HG03575 (cell line): ENCODE measurements around the gene MEGF11.

Source experiments
- ATAC-seq: cut with Tn5 transposase; IDR thresholded peaks from one replicate; pipeline ENCODE4 v1.9.1; 2021; ENCODE audit not compliant: unreplicated experiment, insufficient number of reproducible peaks, low FRiP score; ENCODE audit errors: extremely low read depth

The MEGF11 gene

DNA sequence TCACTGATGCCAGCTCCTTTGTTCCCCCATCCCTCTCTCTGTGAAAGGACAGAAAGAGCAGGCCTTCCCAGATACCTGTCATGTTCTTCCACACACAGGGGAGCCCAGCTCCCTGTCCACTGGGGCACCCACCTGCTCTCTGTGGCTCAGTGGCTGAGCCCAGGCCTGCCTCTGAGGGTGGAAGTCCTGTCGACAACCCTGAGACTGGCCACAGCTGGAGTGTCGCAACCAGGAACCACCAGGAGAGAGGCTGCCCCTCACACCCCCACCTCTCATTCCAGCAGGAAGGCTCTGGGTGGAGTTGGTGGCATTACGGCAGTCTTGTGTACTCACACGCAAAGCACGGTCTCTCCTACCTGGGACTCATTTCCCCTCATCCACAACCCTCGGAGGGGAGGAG is 66.3 kb downstream of the MEGF11 start:
- ATAC-seq: no peak

DNA sequence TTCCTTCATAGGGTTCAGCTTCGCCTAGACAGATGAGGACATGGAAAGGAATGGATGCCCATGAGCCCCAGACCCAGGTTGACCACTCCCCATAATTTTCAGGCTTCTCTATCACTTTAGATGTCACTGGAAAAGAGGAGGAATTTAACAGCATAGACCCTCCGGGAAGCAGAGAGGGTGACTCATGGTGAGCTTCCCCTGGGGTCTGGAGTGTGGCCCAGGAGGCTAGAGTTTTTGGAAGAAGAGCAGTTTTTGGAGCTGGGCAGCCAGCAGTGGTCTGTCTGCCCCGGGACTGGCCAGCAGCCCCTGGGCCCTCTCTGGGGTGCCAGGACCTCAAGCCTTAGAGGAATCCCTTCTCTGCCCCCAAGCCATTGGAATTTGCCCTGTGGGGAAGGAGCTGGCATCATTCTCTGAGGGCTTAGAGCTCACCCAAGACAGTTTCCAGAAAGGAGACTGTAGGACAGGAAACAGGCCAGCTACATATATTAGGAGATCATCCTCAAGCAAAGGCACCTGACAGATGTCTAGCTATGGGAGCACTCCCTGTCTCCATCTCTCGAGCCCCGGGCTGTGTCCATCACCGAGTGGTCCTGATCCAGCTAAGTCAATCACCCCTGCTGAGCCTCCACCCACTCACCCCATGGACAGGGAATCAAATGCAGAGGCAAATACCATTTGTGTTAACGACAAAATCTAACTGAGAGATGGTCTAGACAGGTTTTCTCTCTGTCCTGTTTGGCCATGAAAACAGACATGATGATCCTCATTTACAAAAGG is 67.3 kb downstream of the MEGF11 start:
- ATAC-seq: no peak

DNA sequence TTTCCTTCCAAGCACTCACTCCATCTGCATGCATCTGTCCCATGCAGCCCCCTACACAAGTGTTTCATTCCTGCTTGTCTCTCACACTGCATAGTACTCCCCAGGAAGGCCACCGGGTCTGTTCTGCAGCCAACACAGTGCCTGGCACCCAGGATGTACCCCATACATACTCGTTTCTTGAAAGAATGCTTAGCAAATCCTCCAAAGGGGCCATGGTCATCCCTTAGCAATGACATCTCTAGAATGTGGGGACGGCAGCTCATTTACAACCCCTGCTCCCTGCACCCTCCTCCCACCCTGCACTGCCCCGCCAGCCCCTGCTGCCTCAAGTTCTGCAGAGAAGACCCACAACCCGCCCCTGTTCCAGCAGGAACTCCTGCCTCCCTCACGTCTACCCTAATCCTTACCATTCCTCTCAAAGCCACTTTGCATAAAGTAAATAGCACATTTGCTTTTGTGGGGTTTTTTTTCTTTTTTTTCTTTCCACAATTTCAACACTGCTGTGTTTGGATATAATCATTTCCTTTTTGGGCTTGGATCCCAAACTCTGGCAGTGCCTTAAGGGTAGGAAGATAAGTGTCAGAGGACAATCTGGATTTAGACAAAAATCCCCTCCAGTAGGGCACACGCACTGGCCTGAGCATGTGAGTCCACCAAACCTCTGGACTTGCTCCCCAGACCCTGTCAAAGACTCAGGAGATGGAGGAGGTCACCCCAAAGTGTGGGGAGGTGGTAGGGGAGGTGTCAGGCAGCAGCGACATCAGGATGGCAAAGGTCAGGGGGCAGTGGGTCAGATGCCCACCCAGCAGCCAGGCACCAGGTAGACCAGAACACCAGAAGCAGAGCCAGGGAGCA is 68.4 kb downstream of the MEGF11 start:
- ATAC-seq: no peak

DNA sequence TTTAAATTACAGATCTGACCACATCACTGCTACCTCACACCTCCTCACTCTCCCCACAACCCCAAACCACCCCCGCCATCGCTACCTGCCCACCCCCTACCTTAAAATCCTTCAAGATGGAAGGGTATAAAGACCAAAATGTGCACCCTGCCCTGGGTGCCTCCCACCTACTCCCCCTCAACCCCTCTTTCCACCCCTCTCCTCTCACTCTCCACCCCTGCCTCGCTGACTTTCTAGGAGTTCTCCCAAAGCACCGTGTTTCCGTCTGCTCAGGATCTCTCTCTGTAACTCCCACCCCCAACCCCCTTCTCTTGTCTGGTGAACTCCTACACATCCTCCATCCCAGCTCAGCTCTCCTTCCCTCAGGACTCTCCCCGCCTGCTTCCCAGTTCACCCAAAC is 69.1 kb downstream of the MEGF11 start:
- ATAC-seq: no peak

DNA sequence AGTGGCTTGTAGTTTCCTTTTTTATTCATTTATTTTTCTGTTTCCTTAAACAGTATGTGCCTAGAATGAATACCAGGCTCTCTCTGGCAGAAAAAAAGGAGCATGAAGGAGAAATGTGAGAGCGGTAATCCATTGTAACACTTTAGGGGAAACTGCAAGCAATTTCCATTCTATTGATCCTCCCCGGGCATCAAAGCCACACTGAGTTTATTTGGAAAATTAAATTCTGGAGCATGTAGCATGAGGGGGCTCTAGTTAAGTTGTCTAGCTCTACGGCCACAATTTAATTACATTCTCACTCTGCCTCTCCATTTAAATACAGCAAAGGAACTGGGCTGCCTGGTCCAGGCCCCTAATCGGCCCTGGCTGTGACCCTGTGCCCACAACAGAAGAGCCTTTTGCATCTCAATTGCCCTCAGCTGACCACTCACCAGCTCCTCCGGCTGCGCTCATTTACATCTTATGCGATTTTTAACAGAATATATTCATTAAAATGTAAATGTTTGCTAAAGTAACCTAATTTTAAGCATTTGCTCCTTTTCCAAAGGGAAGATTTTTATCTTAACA is 72.9 kb downstream of the MEGF11 start:
- ATAC-seq: no peak

DNA sequence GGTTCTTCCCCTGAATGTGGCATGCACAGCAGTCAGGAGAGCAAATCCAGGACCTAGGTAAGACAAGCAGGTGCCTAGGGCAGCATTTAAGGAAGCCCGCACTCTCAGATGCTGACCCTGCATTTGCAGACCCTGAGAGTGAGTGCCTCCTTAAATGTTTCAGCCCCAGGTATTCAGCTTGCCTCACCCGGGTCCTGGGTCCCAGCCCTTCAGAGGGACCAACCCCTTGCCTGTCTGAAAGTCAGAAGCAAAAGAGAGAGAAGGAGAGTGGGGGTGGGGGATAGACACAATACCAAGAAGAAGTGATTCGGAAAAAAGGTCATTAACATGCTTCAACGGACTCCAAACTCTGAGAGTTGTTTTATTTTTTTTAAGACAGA is 75.0 kb downstream of the MEGF11 start:
- ATAC-seq: no peak

DNA sequence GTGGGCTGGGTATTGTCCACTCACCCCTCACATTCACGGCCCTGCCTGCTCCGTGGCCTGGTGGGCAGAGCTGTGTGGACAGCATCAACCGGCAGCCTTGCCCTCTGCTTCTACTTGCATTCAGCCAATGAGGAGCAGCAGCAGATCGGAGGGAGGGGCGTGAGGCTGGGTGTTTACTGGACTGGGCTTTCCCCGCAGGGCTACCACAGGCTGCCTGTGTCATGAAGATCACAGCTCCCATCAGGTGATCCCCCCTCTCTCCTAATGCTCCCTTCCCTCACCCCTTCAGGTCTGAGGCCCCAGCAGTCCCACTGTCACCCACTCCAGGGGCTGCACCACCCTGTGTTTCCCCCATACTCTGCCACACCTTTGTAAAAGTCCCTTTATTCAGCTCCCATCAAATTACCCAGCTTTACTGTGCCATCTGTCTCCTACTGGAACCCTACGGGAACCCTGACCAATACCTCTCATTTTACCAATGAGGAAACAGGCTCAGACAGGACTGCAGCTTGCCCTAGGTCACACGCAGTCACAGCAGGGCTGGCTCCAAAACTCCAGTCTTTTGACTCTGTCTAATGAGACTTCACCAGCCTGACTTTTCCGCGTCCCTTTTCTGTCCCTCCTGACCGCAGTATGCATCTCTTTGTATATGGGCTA is 81.1 kb downstream of the MEGF11 start:
- ATAC-seq: no peak

DNA sequence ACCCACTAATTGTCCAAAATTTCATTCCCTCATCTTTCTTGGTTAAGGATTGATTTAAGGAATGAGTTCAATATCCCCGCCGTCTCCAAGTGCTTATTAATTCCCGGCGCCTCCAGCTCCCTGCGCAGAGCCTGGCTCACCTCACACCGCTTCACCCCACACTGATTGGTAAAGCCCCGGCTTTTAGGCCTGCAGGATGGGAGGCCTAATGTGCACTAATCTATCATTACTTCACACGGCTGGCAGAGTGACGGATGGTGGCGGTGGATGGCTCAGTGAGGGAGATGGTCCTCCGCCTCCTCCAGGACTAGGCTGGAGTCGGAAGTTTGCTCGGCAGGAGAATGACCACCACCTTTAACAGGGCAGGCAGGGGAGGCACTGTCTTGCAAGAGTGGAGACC is 81.7 kb downstream of the MEGF11 start:
- no peak for ATAC-seq

DNA sequence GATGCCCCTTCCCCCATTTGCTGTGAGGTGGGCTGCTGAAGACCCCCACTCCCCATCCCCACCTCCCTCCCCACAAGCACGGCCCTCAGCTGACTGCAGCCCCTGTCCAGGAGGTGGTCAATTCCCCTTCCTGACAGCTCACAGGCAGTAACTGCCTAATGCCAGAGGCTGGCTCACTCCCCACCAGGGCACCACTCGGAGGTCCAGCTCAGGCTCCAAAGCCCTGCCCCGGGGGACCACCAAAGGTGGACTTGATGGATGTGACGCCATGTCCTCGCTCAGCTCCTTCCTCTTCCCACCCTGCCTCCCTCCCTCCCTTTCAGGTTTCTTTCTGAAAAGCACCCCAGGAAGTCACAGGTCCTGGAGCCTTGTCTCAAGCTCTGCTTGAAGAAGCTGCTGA is 82.8 kb downstream of the MEGF11 start:
- ATAC-seq: no peak

DNA sequence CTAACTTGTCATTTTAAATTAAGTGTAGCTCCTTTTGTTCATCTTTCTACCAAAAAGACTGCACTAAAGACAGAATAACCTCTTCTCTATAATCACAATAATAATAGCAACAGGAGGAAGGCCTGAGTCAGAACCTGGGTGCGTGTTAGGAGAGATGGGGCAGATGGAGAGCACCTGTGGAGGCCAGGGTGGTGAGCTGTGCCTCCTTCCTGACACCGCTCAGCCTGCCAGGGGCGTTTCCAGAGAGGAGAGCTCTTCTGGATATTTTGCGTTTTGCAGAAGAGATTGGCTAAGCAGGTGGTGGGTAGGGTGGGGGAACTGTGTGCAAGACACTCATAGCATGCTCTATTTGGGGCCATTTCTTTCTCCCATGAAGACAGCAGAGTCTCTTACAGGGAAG is 83.5 kb downstream of the MEGF11 start:
- ATAC-seq: no peak

DNA sequence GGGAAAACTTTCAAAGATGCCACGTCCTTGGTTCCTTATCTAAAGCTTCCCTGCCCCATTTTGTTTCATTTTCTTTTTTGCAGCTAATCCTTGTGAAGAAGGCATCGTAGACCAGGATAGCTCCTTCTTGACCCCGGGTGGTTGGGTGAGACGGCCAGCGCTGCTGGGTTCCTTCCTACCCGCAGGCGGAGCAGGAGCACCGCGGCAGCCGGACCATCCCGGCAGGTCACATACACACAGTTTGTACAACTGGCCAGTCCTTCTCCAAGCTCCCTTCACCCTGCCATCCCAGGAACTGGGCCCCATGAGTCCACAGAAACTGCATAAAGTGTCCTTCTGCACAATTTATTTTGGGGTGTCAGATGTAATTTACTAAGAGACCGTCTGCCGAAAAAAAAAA is 83.9 kb downstream of the MEGF11 start:
- no peak for ATAC-seq

DNA sequence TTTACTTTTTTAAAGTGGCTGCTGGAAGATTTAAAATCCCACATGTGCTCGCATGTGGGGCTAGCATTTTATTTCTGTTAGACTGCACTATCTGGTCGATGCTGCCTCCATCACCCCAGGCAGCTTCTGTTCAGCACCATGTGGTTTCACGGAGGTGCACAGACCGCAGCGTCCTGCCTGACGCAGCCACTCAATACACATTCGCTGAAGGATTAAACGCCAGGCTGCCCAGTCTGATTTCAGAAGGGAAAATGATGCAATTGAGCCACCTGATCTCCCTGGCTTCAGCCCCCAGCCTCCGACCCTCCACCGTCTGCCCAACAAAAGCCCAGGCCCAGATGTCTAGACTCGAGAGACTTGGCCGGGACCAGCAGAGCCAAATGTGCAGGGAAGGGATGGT is 84.5 kb downstream of the MEGF11 start:
- ATAC-seq: no peak

DNA sequence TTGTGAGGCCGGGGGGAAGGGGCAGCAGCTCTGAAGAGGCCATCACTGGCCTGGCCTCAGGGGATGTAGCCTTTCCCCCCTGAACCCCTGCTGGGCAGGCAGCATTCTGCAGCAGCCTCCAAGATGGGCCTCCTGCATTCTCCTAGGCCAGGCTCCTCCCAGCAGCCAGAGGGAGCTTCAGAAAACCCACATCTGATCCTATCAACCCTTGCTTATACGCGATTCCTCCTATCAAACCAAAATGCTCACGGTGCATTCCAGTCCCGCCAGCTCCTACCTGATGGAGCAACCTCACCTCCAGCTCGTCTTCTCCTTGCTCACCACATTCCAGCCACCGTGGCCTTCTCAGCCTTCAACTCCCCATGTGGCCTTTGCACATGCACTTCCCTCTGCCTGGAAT is 85.7 kb downstream of the MEGF11 start:
- ATAC-seq: no peak

DNA sequence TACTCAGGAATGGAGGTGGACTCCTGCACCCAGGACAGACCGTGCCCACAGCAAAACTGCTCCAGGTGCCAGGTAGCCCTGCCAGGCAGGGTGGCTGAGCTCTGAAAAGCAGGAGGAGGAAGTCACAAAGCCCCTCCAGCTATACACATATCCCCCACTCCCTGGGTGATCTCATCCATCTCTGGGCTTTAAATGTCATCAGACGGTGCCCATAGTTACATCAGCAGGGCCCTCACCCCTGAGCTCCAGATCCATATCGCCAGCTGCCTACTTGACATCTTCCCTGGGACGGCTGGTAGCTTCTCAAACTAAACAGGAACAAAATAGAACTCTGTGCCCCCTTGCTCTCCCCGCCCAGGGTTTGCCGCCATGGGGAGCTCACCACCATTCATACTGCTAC is 87.7 kb downstream of the MEGF11 start:
- ATAC-seq: no peak

DNA sequence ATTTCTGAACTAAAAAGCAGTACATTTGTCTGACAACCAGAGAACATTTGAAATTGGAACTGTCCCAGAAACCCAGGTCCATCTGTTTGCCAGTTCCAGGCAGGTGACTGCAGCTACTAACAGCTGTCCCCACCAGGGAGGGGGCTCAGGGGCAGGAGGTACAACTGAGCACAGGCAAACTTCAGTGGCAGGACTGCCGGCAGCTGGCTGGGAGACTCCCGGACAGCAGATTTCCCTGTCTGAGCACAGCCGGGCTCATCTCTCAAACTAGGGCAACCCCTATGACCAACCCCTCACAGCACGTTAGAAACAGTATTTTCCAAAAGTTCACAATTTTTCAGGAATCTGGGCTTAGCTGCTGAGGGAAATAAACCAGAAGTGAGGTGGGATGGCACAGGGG is 88.8 kb downstream of the MEGF11 start:
- no peak for ATAC-seq

DNA sequence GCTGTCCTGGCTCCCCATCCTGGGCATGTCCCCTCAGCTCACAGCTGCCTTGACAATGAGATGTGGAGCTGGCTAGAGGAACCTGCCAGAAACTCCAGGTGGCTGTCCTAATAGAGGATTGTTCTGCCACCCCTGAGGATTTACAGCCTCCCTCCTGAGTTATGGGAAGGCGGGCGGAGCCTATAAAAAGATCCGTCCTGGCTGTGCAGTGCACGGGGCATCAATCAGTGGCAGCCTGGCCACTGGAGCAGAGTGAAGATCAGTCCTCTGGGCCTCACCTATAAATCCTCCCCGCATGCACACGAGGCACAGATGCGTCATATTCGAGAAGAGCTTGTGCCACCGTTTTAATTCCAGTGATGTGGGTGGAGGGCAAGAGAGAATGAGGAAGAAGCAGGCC is 90.0 kb downstream of the MEGF11 start:
- no peak for ATAC-seq

DNA sequence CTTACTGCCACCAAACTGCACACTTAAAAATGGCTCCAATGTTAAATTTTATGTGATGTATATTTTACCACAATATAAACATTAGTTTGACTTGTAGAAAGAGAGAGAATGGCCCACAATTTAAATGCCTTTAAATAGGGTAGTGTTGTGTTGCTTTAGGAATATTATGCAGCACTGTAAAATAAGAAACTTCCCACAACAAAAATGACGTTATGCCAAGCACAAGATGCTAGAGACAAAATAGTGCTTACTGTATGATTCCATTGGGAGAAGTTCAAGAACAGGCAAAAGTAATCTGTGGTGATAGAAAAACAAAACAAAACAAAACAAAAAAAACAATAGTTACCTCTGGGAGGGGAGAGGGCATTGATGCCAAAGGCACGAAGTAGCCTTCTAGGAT is 91.3 kb downstream of the MEGF11 start:
- no peak for ATAC-seq

DNA sequence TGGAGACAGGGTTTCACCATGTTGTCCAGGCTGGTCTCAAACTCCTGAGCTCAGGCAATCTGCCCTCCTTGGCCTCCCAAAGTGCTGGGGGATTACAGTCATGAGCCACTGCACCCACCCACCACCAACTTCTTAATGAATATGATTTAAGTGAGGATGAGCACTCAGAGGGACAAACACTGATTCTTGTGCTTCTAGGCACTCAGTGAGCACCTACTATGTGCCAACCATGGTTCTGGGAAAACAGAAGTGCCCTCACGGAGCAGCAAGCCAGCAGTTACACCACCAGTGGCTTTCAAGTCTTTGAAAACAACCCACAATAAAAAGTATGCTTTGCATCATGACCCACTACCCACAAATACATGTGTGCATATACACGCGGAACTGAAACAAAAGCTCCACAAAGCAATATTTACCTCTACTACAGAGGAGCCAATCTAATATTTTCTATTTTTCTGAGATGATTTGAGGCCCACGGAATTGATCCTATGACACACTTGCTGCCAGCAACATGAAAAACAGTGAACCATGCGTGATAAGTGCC is 91.9 kb downstream of the MEGF11 start:
- no peak for ATAC-seq

DNA sequence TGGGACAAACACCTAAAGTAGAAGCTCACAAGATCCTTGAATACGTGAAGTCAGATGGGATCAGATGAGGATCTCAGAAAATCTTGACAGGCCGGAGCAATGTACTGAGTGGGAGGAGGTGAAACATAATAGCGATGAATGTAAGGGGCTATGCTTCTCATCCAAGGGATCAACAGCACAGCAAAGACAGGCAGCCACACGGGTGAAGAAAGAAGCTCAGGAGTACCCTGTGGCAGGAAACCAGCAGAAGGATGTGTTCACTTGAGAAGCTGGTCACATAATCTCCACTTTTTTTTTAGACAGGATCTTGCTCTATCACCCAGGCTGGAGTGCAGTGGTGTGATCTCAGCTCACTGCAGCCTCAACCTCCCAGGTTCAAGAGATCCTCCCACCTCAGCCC is 92.4 kb downstream of the MEGF11 start:
- ATAC-seq: no peak
